ENCODE measurements around the gene ZBED6. TPM values are rescaled to one million over a fixed set of nuclear protein-coding genes. Genes with fewer than 3 reads are reported as not detected.
"Not testable (repeated sequence)": the region's sequence is repeated elsewhere in the genome, so short reads cannot be mapped to it uniquely, and the experiment has no call there.

Gene ZBED6
- total and polyA plus RNA-seq, 10 of the 15 experiments (the other 5 are each of a cell fraction or from before 2014, with no cell fraction given), result 0.13 to 15.9 (median 4.8) TPM

- no peak overlapping the region for H3K4me2 ChIP-seq (ENCODE audit: control insufficient read depth, insufficient read depth)
- no peak for TF ChIP-seq MXI1 (IDR thresholded peaks at IDR 0.05; ENCODE audit: low read depth, low read length)
- TF ChIP-seq BACH1 (IDR thresholded peaks at IDR 0.05; ENCODE audit: borderline replicate concordance), result no peak
- no peak for TF ChIP-seq IRF3 (IDR thresholded peaks at IDR 0.05)
- TF ChIP-seq NR2F1 (conservative IDR thresholded peaks at IDR 0.05), result no peak
- no peak for TF ChIP-seq MTA2 (IDR thresholded peaks at IDR 0.05; ENCODE audit: low read depth)
- no peak for TF ChIP-seq CBX5 (IDR thresholded peaks at IDR 0.05; ENCODE audit: low read depth)
- H3K27me3 ChIP-seq (replicated peaks in 1 of 2; ENCODE audit: control insufficient read depth in 2 of 2, insufficient read depth in 2 of 2, low read length in 1 of 2), result no peaks in the 10 kb centered on the region
- no peak for DNase-seq (ENCODE audit: low read depth, low spot score)
- ChIA-PET SMC1A (ENCODE audit: uncharacterized antibody, unreplicated experiment) (interaction anchor here (1.2 kb wide), 1 partner anchor 88 kb away, joined by 3 read pairs; no protein-coding TSS in a partner anchor), POLR2A (no interaction called here), CTCF (interaction anchor here (1.0 kb wide), 1 partner anchor 26 kb away, joined by 3 read pairs; no protein-coding TSS in a partner anchor), RAD21 (ENCODE audit: unreplicated experiment) (no interaction called here)
- peaks cover 5% of the 10 kb centered on the region for H3K79me2 ChIP-seq (ENCODE audit: control insufficient read depth, insufficient read depth, low read length)
- H3K9me3 ChIP-seq (replicated peaks; ENCODE audit: control insufficient read depth, insufficient read depth, low read length), result no peaks in the 10 kb centered on the region
- intact Hi-C loops (cut with micrococcal nuclease; ENCODE audit: unreplicated experiment) (no loop called here), in situ Hi-C loops (cut with MboI) (no loop called here)
- H2AFZ ChIP-seq (ENCODE audit: control insufficient read depth, low read depth, low read length), result no peak overlapping the region
- no peaks in the 10 kb centered on the region for H3K36me3 ChIP-seq (ENCODE audit: control insufficient read depth in 2 of 2, insufficient read depth in 2 of 2, low read length in 1 of 2)
- FAIRE-seq, result no peak
- BruUV-seq (replicated peaks), result no TSS peak
- H3K9ac ChIP-seq (ENCODE audit: control insufficient read depth, insufficient read depth, low read length), result no peak overlapping the region
- 83% methylated on average over 3 of the region's 3 CpGs for WGBS (ENCODE audit: insufficient coverage, insufficient replicate concordance, low lambda C conversion rate, missing lambda C conversion rate)
- H3K27ac ChIP-seq (ENCODE audit: control insufficient read depth, insufficient read depth), result no peak overlapping the region
- H3K4me1 ChIP-seq (ENCODE audit: control insufficient read depth, insufficient read depth, low read length), result peaks cover 13% of the 10 kb centered on the region
- H4K20me1 ChIP-seq (ENCODE audit: control insufficient read depth, insufficient read depth), result no peaks in the 10 kb centered on the region
- ATAC-seq, result no peak
- H3K4me3 ChIP-seq, result no peak overlapping the region
Observed at GRCh38 chr1:203760506-203760905, 34.9 kb upstream of the ZBED6 start.

- H3K4me3 ChIP-seq; H3K9me3 ChIP-seq (replicated peaks; ENCODE audit: control insufficient read depth, insufficient read depth, low read length); H3K27ac ChIP-seq (ENCODE audit: control insufficient read depth, insufficient read depth); intact Hi-C loops (cut with micrococcal nuclease; ENCODE audit: unreplicated experiment); in situ Hi-C loops (cut with MboI); DNase-seq (ENCODE audit: low read depth, low spot score); H3K27me3 ChIP-seq (replicated peaks in 1 of 2; ENCODE audit: control insufficient read depth in 2 of 2, insufficient read depth in 2 of 2, low read length in 1 of 2); H4K20me1 ChIP-seq (ENCODE audit: control insufficient read depth, insufficient read depth); H3K9ac ChIP-seq (ENCODE audit: control insufficient read depth, insufficient read depth, low read length); FAIRE-seq; BruUV-seq (replicated peaks); SMC1A ChIA-PET (ENCODE audit: uncharacterized antibody, unreplicated experiment); RAD21 ChIA-PET (ENCODE audit: unreplicated experiment); POLR2A ChIA-PET; ATAC-seq; H3K36me3 ChIP-seq (ENCODE audit: control insufficient read depth in 2 of 2, insufficient read depth in 2 of 2, low read length in 1 of 2); H3K4me2 ChIP-seq (ENCODE audit: control insufficient read depth, insufficient read depth): not testable (repeated sequence)
- 91% methylated on average over 7 of the region's 7 CpGs for WGBS (ENCODE audit: insufficient coverage, insufficient replicate concordance, low lambda C conversion rate, missing lambda C conversion rate)
- peaks cover 15% of the 10 kb centered on the region for H3K79me2 ChIP-seq (ENCODE audit: control insufficient read depth, insufficient read depth, low read length)
- H3K4me1 ChIP-seq (ENCODE audit: control insufficient read depth, insufficient read depth, low read length), result peaks cover 14% of the 10 kb centered on the region
- CTCF ChIA-PET, result interaction anchor here (0.6 to 1.2 kb wide), 2 partner anchors 13 to 257 kb away, joined by 3 to 4 read pairs; no protein-coding TSS in a partner anchor
- 0 out of 2 replicates have a peak overlapping the region, but pooled peaks have one; percentile 15 for H2AFZ ChIP-seq (ENCODE audit: control insufficient read depth, low read depth, low read length)
Observed at GRCh38 chr1:203761958-203762357, 33.5 kb upstream of the ZBED6 start.
